Mesothelial cell of epicardium (in vitro differentiated cells): ENCODE results near the gene TP73. TPM values are rescaled to one million over a fixed set of nuclear protein-coding genes. Genes with fewer than 3 reads are reported as not detected.

ENCODE experiments used
- DNase-seq, 2 experiments: peaks; one replicate each; pipeline ENCODE4 v3.0.0; 2021; ENCODE audit warnings: low spot score in 2 of 2; ENCODE audit not compliant: unreplicated experiment in 2 of 2
- H3K27ac Mint-ChIP-seq: 2 replicates; pipeline ENCODE4 v1.8.0; 2021; ENCODE audit warnings: mixed read lengths
- H3K27me3 Mint-ChIP-seq: 2 replicates; pipeline ENCODE4 v1.8.0; 2021; ENCODE audit warnings: low read depth, mixed read lengths
- H3K36me3 Mint-ChIP-seq: 2 replicates; pipeline ENCODE4 v1.8.0; 2021; ENCODE audit warnings: mixed read lengths
- H3K4me1 Mint-ChIP-seq: 2 replicates; pipeline ENCODE4 v1.8.0; 2021; ENCODE audit warnings: mixed read lengths
- H3K4me3 Mint-ChIP-seq: 2 replicates; pipeline ENCODE4 v1.8.0; 2021; ENCODE audit warnings: mild to moderate bottlenecking, moderate library complexity, mixed read lengths
- H3K9me3 Mint-ChIP-seq: 2 replicates; pipeline ENCODE4 v1.8.0; 2021; ENCODE audit warnings: mixed read lengths
- total RNA-seq: library from RNA; stranded (reverse); gene quantifications from 3 replicates; pipeline ENCODE4 v1.2.1, GENCODE V29; 2021
- TF ChIP-seq, protein P1 (sequence below): fragments of 200-600 bp; sonication (generic); IDR thresholded peaks from one replicate; pipeline ENCODE4 v1.5.0; 2021; ENCODE audit warnings: antibody characterized with exemption; ENCODE audit not compliant: unreplicated experiment

TP73 gene
- total RNA-seq, 1 donor from 2014 or later, result 1.4 TPM

DNA sequence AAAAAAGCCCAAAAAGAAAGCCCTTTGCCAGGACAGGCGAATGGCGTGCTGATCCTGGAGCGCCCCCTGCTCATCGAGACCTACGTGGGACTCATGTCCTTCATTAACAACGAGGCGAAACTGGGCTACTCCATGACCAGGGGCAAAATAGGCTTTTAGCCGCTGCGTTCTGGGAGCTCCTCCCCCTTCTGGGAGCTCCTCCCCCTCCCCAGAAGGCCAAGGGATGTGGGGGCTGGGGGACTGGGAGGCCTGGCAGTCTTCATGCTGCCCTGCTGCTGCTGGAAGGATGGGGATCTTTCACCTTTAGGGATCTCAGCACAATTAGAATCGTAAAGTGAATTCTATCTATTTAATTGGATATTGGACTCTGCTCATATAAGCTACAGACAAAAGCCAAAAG lies 23.9 kb upstream of the TP73 start:
- Mint-ChIP-seq H3K27ac (no peak overlapping the region), H3K4me3 (no peak overlapping the region), H3K27me3 (no peaks in the 10 kb centered on the region), H3K9me3 (no peaks in the 10 kb centered on the region), H3K36me3 (peaks cover 9% of the 10 kb centered on the region), H3K4me1 (peaks cover 15% of the 10 kb centered on the region)
- no peak for DNase-seq
- TF ChIP-seq, protein P1, sequence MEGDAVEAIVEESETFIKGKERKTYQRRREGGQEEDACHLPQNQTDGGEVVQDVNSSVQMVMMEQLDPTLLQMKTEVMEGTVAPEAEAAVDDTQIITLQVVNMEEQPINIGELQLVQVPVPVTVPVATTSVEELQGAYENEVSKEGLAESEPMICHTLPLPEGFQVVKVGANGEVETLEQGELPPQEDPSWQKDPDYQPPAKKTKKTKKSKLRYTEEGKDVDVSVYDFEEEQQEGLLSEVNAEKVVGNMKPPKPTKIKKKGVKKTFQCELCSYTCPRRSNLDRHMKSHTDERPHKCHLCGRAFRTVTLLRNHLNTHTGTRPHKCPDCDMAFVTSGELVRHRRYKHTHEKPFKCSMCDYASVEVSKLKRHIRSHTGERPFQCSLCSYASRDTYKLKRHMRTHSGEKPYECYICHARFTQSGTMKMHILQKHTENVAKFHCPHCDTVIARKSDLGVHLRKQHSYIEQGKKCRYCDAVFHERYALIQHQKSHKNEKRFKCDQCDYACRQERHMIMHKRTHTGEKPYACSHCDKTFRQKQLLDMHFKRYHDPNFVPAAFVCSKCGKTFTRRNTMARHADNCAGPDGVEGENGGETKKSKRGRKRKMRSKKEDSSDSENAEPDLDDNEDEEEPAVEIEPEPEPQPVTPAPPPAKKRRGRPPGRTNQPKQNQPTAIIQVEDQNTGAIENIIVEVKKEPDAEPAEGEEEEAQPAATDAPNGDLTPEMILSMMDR, result no peak

DNA sequence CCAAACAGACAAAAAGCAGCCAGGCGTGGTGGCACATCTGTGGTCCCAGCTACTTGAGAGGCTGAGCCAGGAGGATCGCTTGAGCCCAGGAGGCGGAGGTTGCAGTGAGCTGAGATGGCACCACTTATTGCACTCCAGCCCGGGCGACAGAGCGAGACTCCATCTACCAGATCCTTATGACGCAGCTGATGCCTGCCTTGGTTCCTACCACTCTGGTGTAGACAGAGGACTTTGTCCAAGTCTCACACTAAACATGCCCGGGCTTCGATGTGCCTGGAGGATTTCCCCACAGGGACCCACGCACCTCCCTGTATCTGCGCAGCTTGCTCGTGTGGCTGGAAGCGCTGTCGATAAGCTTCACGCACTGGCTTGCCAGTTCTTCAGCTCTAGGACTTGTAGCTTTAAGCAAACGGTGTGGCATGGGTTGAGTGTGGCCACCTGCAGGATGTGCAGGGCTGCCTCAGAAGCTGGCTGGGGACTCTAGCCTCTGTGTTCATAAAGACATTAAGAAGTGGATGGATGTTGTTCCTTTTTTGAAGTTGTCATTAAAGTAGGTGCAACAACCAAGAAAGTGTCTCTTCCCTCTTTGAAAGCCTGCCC lies 22.7 kb upstream of the TP73 start:
- Mint-ChIP-seq H3K27ac (no peak overlapping the region), H3K4me3 (no peak overlapping the region), H3K36me3 (peaks cover 12% of the 10 kb centered on the region), H3K4me1 (peaks cover 6% of the 10 kb centered on the region), H3K27me3 (no peaks in the 10 kb centered on the region), H3K9me3 (no peaks in the 10 kb centered on the region)
- DNase-seq, result no peak
- TF ChIP-seq, protein P1, result no peak

DNA sequence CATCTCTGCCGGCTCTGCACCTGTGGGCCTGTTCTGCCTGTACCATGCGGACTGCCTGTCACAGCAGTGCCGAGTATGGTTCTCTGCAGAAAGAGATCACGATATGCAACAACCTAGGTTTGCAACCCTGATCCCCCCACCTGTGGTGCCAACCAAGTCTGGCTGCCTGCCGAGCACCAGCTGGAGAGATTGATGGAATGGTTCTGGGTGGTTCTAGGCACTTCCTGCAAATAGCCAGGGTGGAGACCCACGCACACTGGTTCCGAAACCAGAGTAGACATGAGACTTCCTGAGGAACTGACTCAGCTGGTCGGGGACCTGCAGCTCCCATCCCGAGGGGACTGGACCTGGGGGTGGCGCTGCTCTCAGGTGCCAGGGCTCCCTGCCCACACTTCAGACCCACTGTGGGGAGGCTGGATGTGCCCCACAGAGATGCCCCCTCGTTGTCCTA lies 22.1 kb upstream of the TP73 start:
- H3K27me3 Mint-ChIP-seq, result no peaks in the 10 kb centered on the region
- no peaks in the 10 kb centered on the region for H3K9me3 Mint-ChIP-seq
- peaks cover 14% of the 10 kb centered on the region for H3K36me3 Mint-ChIP-seq
- no peak for DNase-seq
- TF ChIP-seq, protein P1, result no peak
- H3K4me3 Mint-ChIP-seq, result no peak overlapping the region
- no peak overlapping the region for H3K27ac Mint-ChIP-seq
- H3K4me1 Mint-ChIP-seq, result peaks cover 6% of the 10 kb centered on the region

DNA sequence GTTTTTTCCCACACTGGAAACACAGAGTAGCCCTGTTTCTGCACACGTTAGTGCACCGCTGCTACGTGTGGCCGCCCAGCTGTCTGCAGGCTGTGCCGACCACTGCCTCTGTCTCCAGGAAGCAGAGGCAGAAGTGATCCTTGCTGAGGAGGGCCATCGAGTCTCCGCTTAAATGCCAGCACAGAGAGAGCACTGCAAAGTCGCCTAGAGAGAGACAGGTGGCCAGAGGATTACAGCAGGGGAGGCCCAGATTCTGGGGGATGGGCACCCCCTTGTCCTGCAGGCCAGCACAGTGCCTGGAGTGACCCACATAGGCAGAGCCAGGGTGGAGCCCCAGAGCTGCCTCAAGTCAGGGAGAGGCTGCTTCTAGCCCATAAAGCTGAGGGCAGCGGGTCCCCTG lies 21.4 kb upstream of the TP73 start:
- Mint-ChIP-seq H3K9me3 (no peaks in the 10 kb centered on the region), H3K36me3 (peaks cover 15% of the 10 kb centered on the region), H3K4me3 (no peak overlapping the region), H3K27ac (peak overlapping the region; percentile 12), H3K27me3 (no peaks in the 10 kb centered on the region), H3K4me1 (peaks cover 2% of the 10 kb centered on the region)
- TF ChIP-seq, protein P1, result no peak
- DNase-seq, result no peak

DNA sequence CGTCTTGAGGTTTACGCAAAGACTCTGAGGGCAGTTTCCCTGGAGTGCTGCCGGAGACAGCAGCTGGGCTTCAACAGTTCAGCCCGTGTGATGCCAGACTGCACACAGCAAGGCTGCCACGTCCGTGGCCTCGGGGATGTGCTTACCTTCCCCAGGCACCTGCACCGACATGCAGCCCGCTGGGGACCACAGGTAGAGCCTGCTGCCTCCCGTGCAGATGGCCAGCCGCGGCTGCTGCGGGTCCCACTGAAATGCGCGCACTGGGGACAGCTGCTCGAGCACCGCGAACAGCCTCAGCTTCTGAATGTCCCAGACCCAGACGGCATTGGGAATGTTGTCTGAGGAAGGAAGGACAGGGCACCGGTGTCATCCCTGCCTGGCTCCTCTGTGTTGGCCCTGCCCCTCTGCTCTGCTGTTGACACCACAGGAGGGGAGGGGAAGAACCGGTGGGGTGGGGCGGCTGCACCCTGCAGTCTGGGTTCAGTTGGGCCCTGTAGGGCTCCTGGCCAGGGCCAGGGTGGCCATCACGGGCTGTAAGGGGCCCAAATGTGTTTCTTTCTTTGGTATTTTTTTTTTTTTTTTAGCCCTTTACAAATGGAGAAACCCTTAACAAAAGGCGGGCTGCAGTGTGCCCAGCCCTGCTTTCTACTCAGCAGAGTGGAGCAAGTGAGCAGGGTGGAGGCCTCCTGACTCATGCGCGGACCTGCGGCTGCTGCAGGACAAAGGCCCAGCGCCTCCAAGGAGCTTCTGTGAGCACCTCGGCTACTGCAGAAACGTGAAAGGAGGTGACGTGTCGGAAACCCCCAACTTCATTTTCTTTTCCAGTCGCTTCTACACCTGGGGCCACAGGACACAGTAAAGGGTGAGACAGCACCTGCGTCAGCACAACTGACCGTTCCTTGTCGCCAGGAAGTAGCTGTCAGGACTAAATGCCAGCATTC lies 20.7 kb upstream of the TP73 start:
- no peaks in the 10 kb centered on the region for H3K27me3 Mint-ChIP-seq
- peaks cover 17% of the 10 kb centered on the region for H3K36me3 Mint-ChIP-seq
- no peaks in the 10 kb centered on the region for H3K4me1 Mint-ChIP-seq
- no peak overlapping the region for H3K27ac Mint-ChIP-seq
- H3K4me3 Mint-ChIP-seq, result no peak overlapping the region
- no peak for DNase-seq
- TF ChIP-seq, protein P1, result no peak
- H3K9me3 Mint-ChIP-seq, result no peaks in the 10 kb centered on the region
